Measurements from ENCODE around the gene LAMA5. TPM values are rescaled to one million over a fixed set of nuclear protein-coding genes. Genes with fewer than 3 reads are reported as not detected.

Gene LAMA5
- total RNA-seq, 6 experiments from 2014 or later = 30.3 to 80.8 (median 47.1) TPM

GRCh38 chr20:62387219-62387913 is 20.3 kb upstream of the LAMA5 start:
- intact Hi-C loops (cut with DNase I) = no loop called here
- DNase-seq = no peak
- no peaks in the 10 kb centered on the region for H3K9me3 ChIP-seq
- H3K27ac ChIP-seq = peak overlapping the region; percentile 15 to 94 (median 93)
- peaks cover 0 to 10% (median 0%) of the 10 kb centered on the region in 4 donors for H3K36me3 ChIP-seq
- under 1% methylated on average over 25 of the region's 47 CpGs for WGBS (ENCODE audit: insufficient coverage, low coverage, low lambda C conversion rate, missing lambda C conversion rate)
- H3K27me3 ChIP-seq = no peaks in the 10 kb centered on the region
- no peak for TF ChIP-seq CTCF (IDR thresholded peaks at IDR 0.05)
- no peak for TF ChIP-seq POLR2A (IDR thresholded peaks at IDR 0.05)
- peak overlapping the region; percentile 97 to 99 (median 99) for H3K4me3 ChIP-seq
- H3K4me1 ChIP-seq = peaks cover 0 to 34% (median 7%) of the 10 kb centered on the region in 4 donors
- no peak for ATAC-seq

- H3K4me3 ChIP-seq = peak within 1 kb of the TSS; percentile 97 to 99 (median 99)
- intact Hi-C loops (cut with DNase I) = no loop called here
- DNase-seq (peak; percentile 95 to 96 (median 95)), ATAC-seq (peak; percentile 81 to 91 (median 86))
- H3K36me3 ChIP-seq = peaks cover 0 to 10% (median 0%) of the 10 kb centered on the region in 4 donors
- H3K27ac ChIP-seq = peak within 1 kb of the TSS; percentile 86 to 94 (median 93)
- H3K9me3 ChIP-seq = no peaks in the 10 kb centered on the region
- 0% methylated on average over 11 of the region's 83 CpGs for WGBS (ENCODE audit: insufficient coverage, low coverage, low lambda C conversion rate, missing lambda C conversion rate)
- H3K4me1 ChIP-seq = peaks cover 0 to 28% (median 7%) of the 10 kb centered on the region in 4 donors
- H3K27me3 ChIP-seq = no peaks in the 10 kb centered on the region
- peak; percentile 74 for TF ChIP-seq POLR2A (IDR thresholded peaks at IDR 0.05)
- TF ChIP-seq CTCF (IDR thresholded peaks at IDR 0.05) = no peak
These were observed 19.5 kb upstream of the LAMA5 start, which contains the start of gene RPS21 for GRCh38 chr20:62386383-62387218. Gene RPS21, plus strand, starts transcription at chr20:62387103. Its CDS starts 236 bp downstream, at chr20:62387339.

- H3K36me3 ChIP-seq = no peaks in the 10 kb centered on the region
These were observed 15.4 kb upstream of the LAMA5 start for GRCh38 chr20:62382306-62383198.

More at GRCh38 chr20:62382306-62383198, 15.4 kb upstream of the LAMA5 start:
- Histone ChIP-seq H3K4me1 (peaks cover 0 to 15% (median 4%) of the 10 kb centered on the region in 4 donors), H3K9me3 (no peaks in the 10 kb centered on the region), H3K4me3 (no peak overlapping the region), H3K27ac (no peak overlapping the region), H3K27me3 (no peaks in the 10 kb centered on the region)
- peak; percentile 77 to 88 (median 80) for ATAC-seq
- TF ChIP-seq POLR2A (IDR thresholded peaks at IDR 0.05) (no peak), CTCF (IDR thresholded peaks at IDR 0.05) (peak; percentile 90 to 97 (median 95))
- 38% methylated on average over 9 of the region's 18 CpGs for WGBS (ENCODE audit: insufficient coverage, low coverage, low lambda C conversion rate, missing lambda C conversion rate)
- intact Hi-C loops (cut with DNase I) = no loop called here
- peak; percentile 78 to 81 (median 80) for DNase-seq

Data from right lobe of liver (tissue), 6 donors.